ENCODE results near the gene GPC5. TPM values are rescaled to one million over a fixed set of nuclear protein-coding genes. Genes with fewer than 3 reads are reported as not detected.

Gene GPC5
- total and polyA plus RNA-seq, 4 donors: 0.51 to 22.4 (median 2.0) TPM

- TF ChIP-seq ZBTB33 (IDR thresholded peaks at IDR 0.05) (no peak), RXRA (IDR thresholded peaks at IDR 0.05) (no peak), HNF4G (IDR thresholded peaks at IDR 0.05) (no peak), MAX (IDR thresholded peaks at IDR 0.05) (no peak), FOXA1 (IDR thresholded peaks at IDR 0.05) (no peak), JUND (IDR thresholded peaks at IDR 0.05) (no peak), EGR1 (IDR thresholded peaks at IDR 0.05; ENCODE audit: low read depth in 2 of 2) (no peak), TAF1 (conservative IDR thresholded peaks at IDR 0.05) (no peak), HNF4A (conservative IDR thresholded peaks at IDR 0.05) (no peak), RAD21 (IDR thresholded peaks at IDR 0.05) (no peak), YY1 (IDR thresholded peaks at IDR 0.05) (no peak), FOXA2 (IDR thresholded peaks at IDR 0.05) (no peak), ATF3 (IDR thresholded peaks at IDR 0.05) (no peak), SP1 (IDR thresholded peaks at IDR 0.05) (no peak), NR2F2 (IDR thresholded peaks at IDR 0.05) (no peak), CTCF (IDR thresholded peaks at IDR 0.05; ENCODE audit: low read depth, low read length, missing input control) (no peak), REST (IDR thresholded peaks at IDR 0.05) (no peak), GABPA (IDR thresholded peaks at IDR 0.05 in 1 of 2, conservative IDR thresholded peaks at IDR 0.05 in 1 of 2) (no peak)
- H3K27me3 ChIP-seq (ENCODE audit: control insufficient read depth in 4 of 4, insufficient read depth in 4 of 4, low read length in 3 of 4): no peaks in the 10 kb centered on the region
- no peak overlapping the region for H3K27ac ChIP-seq (ENCODE audit: low read depth in 1 of 2, low read length in 2 of 2)
- no peak overlapping the region for H3K9ac ChIP-seq (ENCODE audit: low read depth in 1 of 2, low read length in 2 of 2)
- 67% methylated on average over 2 of the region's 2 CpGs for WGBS
- H3K4me1 ChIP-seq (ENCODE audit: control insufficient read depth in 4 of 4, insufficient read depth in 4 of 4, low read length in 3 of 4): no peaks in the 10 kb centered on the region
- no peak for DNase-seq (ENCODE audit: low spot score)
- H3K9me3 ChIP-seq (ENCODE audit: control insufficient read depth in 4 of 4, low read length in 3 of 4): no peaks in the 10 kb centered on the region
- no peak overlapping the region for H3K4me3 ChIP-seq (ENCODE audit: low read depth in 1 of 3, low read length in 3 of 3)
- no peaks in the 10 kb centered on the region for H3K36me3 ChIP-seq (ENCODE audit: control insufficient read depth in 4 of 4, insufficient read depth in 3 of 4, low read depth in 1 of 4, low read length in 3 of 4)
Observed at GRCh38 chr13:92821324-92821723, 1422.9 kb downstream of the GPC5 start.
